Testis (tissue), 3 donors: ENCODE data around the gene BEAN1. TPM values are rescaled to one million over a fixed set of nuclear protein-coding genes. Genes with fewer than 3 reads are reported as not detected.

Experiments used
- DNase-seq: peaks from one replicate; pipeline ENCODE4 v3.0.0-alpha.2; 2019
- H3K27ac ChIP-seq, 2 donors: fragments of 200-600 bp; sonication (generic); one replicate each; pipeline ENCODE4 v1.5.1; 2019
- H3K27me3 ChIP-seq: fragments of 200-600 bp; sonication (generic); one replicate; pipeline ENCODE4 v1.5.1; 2019
- H3K36me3 ChIP-seq: fragments of 200-600 bp; sonication (generic); one replicate; pipeline ENCODE4 v1.5.1; 2017; ENCODE audit warnings: low read depth; ENCODE audit errors: missing control alignments
- H3K4me1 ChIP-seq: fragments of 200-600 bp; sonication (generic); one replicate; pipeline ENCODE4 v1.5.1; 2019
- H3K4me3 ChIP-seq, 2 donors: fragments of 200-600 bp; sonication (generic); one replicate each; pipeline ENCODE4 v1.5.1; 2017 to 2019
- H3K9me3 ChIP-seq: fragments of 200-600 bp; sonication (generic); one replicate; pipeline ENCODE4 v1.5.1; 2017
- CTCF ChIP-seq, 3 experiments: fragments of 450-650 bp in 2 of 3; fragments of 200-600 bp in 1 of 3; sonication (generic) in 1 of 3; IDR thresholded peaks; one replicate each; pipeline ENCODE4 v1.5.1; 2016 to 2019; ENCODE audit warnings: antibody characterized with exemption in 3 of 3, mild to moderate bottlenecking in 2 of 3, moderate library complexity in 1 of 3
- POLR2A ChIP-seq: fragments of 450-650 bp; IDR thresholded peaks from one replicate; pipeline ENCODE4 v1.6.1; 2017; ENCODE audit warnings: antibody characterized with exemption, mild to moderate bottlenecking, moderate library complexity
- WGBS, 2 donors: methylation state at CpG; one replicate each; pipeline ENCODE4 v1.1.5; 2018; 5-methylcytosine and 5-hydroxymethylcytosine counted together
- intact Hi-C: fragments of 100-400 bp; cut with DNase I; formaldehyde crosslinking; loops from one replicate; pipeline ENCODE4 v1.15.1; 2023; ENCODE audit warnings: low total_unique reads
- polyA plus RNA-seq: library from polyadenylated mRNA; stranded (reverse); fragments of 350-450 nt; fragmentation: Illumina TruSeq; extraction: RNeasy Lipid Tissue Mini Kit (QIAGEN cat#74804); gene quantifications from one replicate; pipeline ENCODE4 v1.2.3, GENCODE V29; 2014; ENCODE audit warnings: low read depth, low replicate concordance; ENCODE audit not compliant: insufficient read depth
- total RNA-seq, 2 donors: library from RNA; depleted of rRNA; stranded (reverse); fragments of >200 nt; gene quantifications; one replicate each; pipeline ENCODE4 v1.2.3, GENCODE V29; 2016

Gene BEAN1
- total and polyA plus RNA-seq, 3 donors from 2014 or later, result 4.2 to 18.0 (median 6.1) TPM

- intact Hi-C loops, result no loop called here
- no peaks in the 10 kb centered on the region for H3K36me3 ChIP-seq
Measured at GRCh38 chr16:66397736-66398433, 29.2 kb upstream of the BEAN1 start.

GRCh38 chr16:66399031-66399430 is 28.1 kb upstream of the BEAN1 start:
- WGBS, 2 donors, result 85 to 89% methylated on average over 3 of the region's 3 CpGs
- TF ChIP-seq CTCF (IDR thresholded peaks at IDR 0.05) (no peak), POLR2A (no peak)
- H3K4me3 ChIP-seq, result no peak overlapping the region
- intact Hi-C loops, result no loop called here
- DNase-seq, result no peak
- no peaks in the 10 kb centered on the region for H3K4me1 ChIP-seq
- H3K27ac ChIP-seq, result no peak overlapping the region
- H3K36me3 ChIP-seq, result no peaks in the 10 kb centered on the region
- no peaks in the 10 kb centered on the region for H3K9me3 ChIP-seq
- no peaks in the 10 kb centered on the region for H3K27me3 ChIP-seq

More at GRCh38 chr16:66397736-66398433, 29.2 kb upstream of the BEAN1 start:
- Histone ChIP-seq H3K9me3 (no peaks in the 10 kb centered on the region), H3K27me3 (no peaks in the 10 kb centered on the region), H3K4me3 (no peak overlapping the region), H3K4me1 (no peaks in the 10 kb centered on the region), H3K27ac (no peak overlapping the region)
- TF ChIP-seq CTCF (IDR thresholded peaks at IDR 0.05) (no peak), POLR2A (no peak)
- no peak for DNase-seq
- WGBS, 2 donors, result 94 to 96% methylated on average over 5 of the region's 5 CpGs

GRCh38 chr16:66399930-66400329 is 27.2 kb upstream of the BEAN1 start:
- TF ChIP-seq CTCF (IDR thresholded peaks at IDR 0.05), result no peak
- TF ChIP-seq POLR2A, result no peak
- intact Hi-C loops, result loop anchor here (10.0 kb wide), 1 partner anchor 75 kb away; no protein-coding TSS in a partner anchor
- DNase-seq, result no peak

GRCh38 chr16:66400503-66401380 is 26.4 kb upstream of the BEAN1 start:
- intact Hi-C loops, result loop anchor here (10.0 kb wide), 1 partner anchor 74 kb away; no protein-coding TSS in a partner anchor
- 88 to 92% methylated on average over 18 to 20 of the region's 20 CpGs for WGBS, 2 donors
- no peaks in the 10 kb centered on the region for H3K36me3 ChIP-seq
- H3K4me3 ChIP-seq, result no peak overlapping the region
- no peaks in the 10 kb centered on the region for H3K27me3 ChIP-seq
- H3K9me3 ChIP-seq, result no peaks in the 10 kb centered on the region
- H3K4me1 ChIP-seq, result no peaks in the 10 kb centered on the region
- H3K27ac ChIP-seq, result no peak overlapping the region
- TF ChIP-seq POLR2A (no peak), CTCF (IDR thresholded peaks at IDR 0.05) (no peak)
- no peak for DNase-seq

More at GRCh38 chr16:66399930-66400329, 27.2 kb upstream of the BEAN1 start:
- no peak overlapping the region for H3K27ac ChIP-seq
- no peaks in the 10 kb centered on the region for H3K9me3 ChIP-seq
- WGBS, 2 donors, result 48 to 61% methylated on average over 3 of the region's 3 CpGs
- H3K27me3 ChIP-seq, result no peaks in the 10 kb centered on the region
- H3K4me3 ChIP-seq, result no peak overlapping the region
- H3K36me3 ChIP-seq, result no peaks in the 10 kb centered on the region
- H3K4me1 ChIP-seq, result no peaks in the 10 kb centered on the region
